AG08396 (cell line): ENCODE results near the gene SETBP1.

Experiments
- DNase-seq: peaks from one replicate; pipeline ENCODE4 v3.0.0; 2012; ENCODE audit warnings: low spot score, mixed read lengths

The SETBP1 gene

GRCh38 chr18:44731530-44732237, 51.0 kb downstream of the SETBP1 start:
- DNase-seq = no peak

- no peak for DNase-seq
Observed at GRCh38 chr18:44732238-44732563, 51.5 kb downstream of the SETBP1 start.

GRCh38 chr18:44732599-44732998, 51.9 kb downstream of the SETBP1 start:
- no peak for DNase-seq

- DNase-seq = peak; percentile 81
Observed at GRCh38 chr18:44733069-44733753, 52.5 kb downstream of the SETBP1 start.

GRCh38 chr18:44733754-44734465, 53.2 kb downstream of the SETBP1 start:
- DNase-seq = no peak

GRCh38 chr18:44735096-44735495, 54.4 kb downstream of the SETBP1 start:
- no peak for DNase-seq

- no peak for DNase-seq
Observed at GRCh38 chr18:44736664-44737380, 56.1 kb downstream of the SETBP1 start.

GRCh38 chr18:44737623-44738022, 56.9 kb downstream of the SETBP1 start:
- DNase-seq = no peak

GRCh38 chr18:44740000-44740399, 59.3 kb downstream of the SETBP1 start:
- no peak for DNase-seq

GRCh38 chr18:44741085-44741484, 60.4 kb downstream of the SETBP1 start:
- no peak for DNase-seq

- no peak for DNase-seq
Observed at GRCh38 chr18:44741511-44741910, 60.8 kb downstream of the SETBP1 start.

- no peak for DNase-seq
Observed at GRCh38 chr18:44742126-44742525, 61.4 kb downstream of the SETBP1 start.

- peak; percentile 61 for DNase-seq
Observed at GRCh38 chr18:44742718-44743311, 62.1 kb downstream of the SETBP1 start.

- no peak for DNase-seq
Observed at GRCh38 chr18:44743631-44744030, 62.9 kb downstream of the SETBP1 start.

- DNase-seq = no peak
Observed at GRCh38 chr18:44744161-44745121, 63.8 kb downstream of the SETBP1 start.

- no peak for DNase-seq
Observed at GRCh38 chr18:44747157-44747556, 66.5 kb downstream of the SETBP1 start.

GRCh38 chr18:44748582-44748981, 67.9 kb downstream of the SETBP1 start:
- DNase-seq = no peak

GRCh38 chr18:44750774-44751173, 70.1 kb downstream of the SETBP1 start:
- no peak for DNase-seq

- DNase-seq = no peak
Observed at GRCh38 chr18:44754567-44754966, 73.9 kb downstream of the SETBP1 start.

- DNase-seq = no peak
Observed at GRCh38 chr18:44758861-44759631, 78.4 kb downstream of the SETBP1 start.
